ENCODE data around the gene MRPS34. TPM values are rescaled to one million over a fixed set of nuclear protein-coding genes. Genes with fewer than 3 reads are reported as not detected.

The MRPS34 gene
- total RNA-seq, 1 donor from 2014 or later = 74.0 TPM

GRCh38 chr16:1726661-1727502, 46.1 kb downstream of the MRPS34 start:
- H3K27ac Mint-ChIP-seq (ENCODE audit: unreplicated experiment) = no peak overlapping the region

GRCh38 chr16:1724491-1724890, 48.4 kb downstream of the MRPS34 start:
- Mint-ChIP-seq H3K9me3 (ENCODE audit: unreplicated experiment) (peaks cover 3% of the 10 kb centered on the region), H3K27ac (ENCODE audit: unreplicated experiment) (no peak overlapping the region), H3K36me3 (ENCODE audit: low read depth, unreplicated experiment) (peaks cover 6% of the 10 kb centered on the region), H3K4me1 (ENCODE audit: low read depth, unreplicated experiment) (peaks cover 11% of the 10 kb centered on the region), H3K4me3 (ENCODE audit: unreplicated experiment) (no peak overlapping the region), H3K27me3 (ENCODE audit: low read depth, unreplicated experiment) (no peaks in the 10 kb centered on the region)
- TF ChIP-seq CTCF (IDR thresholded peaks at IDR 0.05; ENCODE audit: insufficient read depth, low read depth, low read length) = no peak
- TF ChIP-seq EZH2 (IDR thresholded peaks at IDR 0.05; ENCODE audit: insufficient read depth, low read length) = no peak
- Histone ChIP-seq H3K79me2 (ENCODE audit: insufficient read depth, low read length) (peaks cover 60% of the 10 kb centered on the region), H3K4me1 (ENCODE audit: insufficient read depth, low read length) (peaks cover 7% of the 10 kb centered on the region), H3K36me3 (ENCODE audit: insufficient read depth, low read length) (peaks cover 4% of the 10 kb centered on the region), H3K4me2 (ENCODE audit: low read length) (no peak overlapping the region), H3K27me3 (ENCODE audit: insufficient read depth, low read length) (no peaks in the 10 kb centered on the region), H3K27ac (ENCODE audit: low read depth, low read length) (no peak overlapping the region), H3K4me3 (ENCODE audit: insufficient read depth, low read depth, low read length) (no peak overlapping the region), H4K20me1 (ENCODE audit: insufficient read depth, low read length) (peaks cover 63% of the 10 kb centered on the region), H3K9ac (ENCODE audit: low read length) (no peak overlapping the region), H3K9me3 (ENCODE audit: insufficient read depth, low read depth, low read length) (no peaks in the 10 kb centered on the region), H2AFZ (ENCODE audit: low read depth, low read length) (no peak overlapping the region)
- DNase-seq (ENCODE audit: low read depth) (no peak), FAIRE-seq (no peak)

More at GRCh38 chr16:1726661-1727502, 46.1 kb downstream of the MRPS34 start:
- Histone ChIP-seq H3K36me3 (ENCODE audit: insufficient read depth, low read length) (peaks cover 7% of the 10 kb centered on the region), H2AFZ (ENCODE audit: low read depth, low read length) (no peak overlapping the region), H3K79me2 (ENCODE audit: insufficient read depth, low read length) (peaks cover 44% of the 10 kb centered on the region), H3K27ac (ENCODE audit: low read depth, low read length) (no peak overlapping the region), H3K9ac (ENCODE audit: low read length) (no peak overlapping the region), H3K27me3 (ENCODE audit: insufficient read depth, low read length) (no peaks in the 10 kb centered on the region), H3K4me1 (ENCODE audit: insufficient read depth, low read length) (peaks cover 3% of the 10 kb centered on the region), H3K4me3 (ENCODE audit: insufficient read depth, low read depth, low read length) (no peak overlapping the region), H3K4me2 (ENCODE audit: low read length) (no peak overlapping the region), H4K20me1 (ENCODE audit: insufficient read depth, low read length) (peaks cover 57% of the 10 kb centered on the region), H3K9me3 (ENCODE audit: insufficient read depth, low read depth, low read length) (no peaks in the 10 kb centered on the region)
- Mint-ChIP-seq H3K4me3 (ENCODE audit: unreplicated experiment) (no peak overlapping the region), H3K9me3 (ENCODE audit: unreplicated experiment) (peaks cover 2% of the 10 kb centered on the region), H3K27me3 (ENCODE audit: low read depth, unreplicated experiment) (no peaks in the 10 kb centered on the region), H3K36me3 (ENCODE audit: low read depth, unreplicated experiment) (peaks cover 4% of the 10 kb centered on the region), H3K4me1 (ENCODE audit: low read depth, unreplicated experiment) (peaks cover 10% of the 10 kb centered on the region)
- TF ChIP-seq EZH2 (IDR thresholded peaks at IDR 0.05; ENCODE audit: insufficient read depth, low read length) = no peak
- TF ChIP-seq CTCF (IDR thresholded peaks at IDR 0.05; ENCODE audit: insufficient read depth, low read depth, low read length) = no peak
- DNase-seq (ENCODE audit: low read depth) = no peak
- FAIRE-seq = no peak

Data from astrocyte (in vitro differentiated cells and primary cell).